NK-92 (cell line): ENCODE measurements around the gene SUMO3.
A peak's percentile ranks its signal among the peaks of the same experiment; 100 is the strongest.

ENCODE experiments used
- DNase-seq: peaks from one replicate; lab custom pipeline; 2025; ENCODE audit not compliant: unreplicated experiment; lab: John Stamatoyannopoulos, UW

SUMO3 gene

GRCh38 chr21:44804762-44805161 lies 13.1 kb downstream of the SUMO3 start:
- DNase-seq, result no peak

- DNase-seq, result no peak
These were observed 14.2 kb downstream of the SUMO3 start for GRCh38 chr21:44803651-44804050.

- no peak for DNase-seq
These were observed 15.3 kb downstream of the SUMO3 start for GRCh38 chr21:44802396-44803153.

GRCh38 chr21:44801468-44802395 lies 16.1 kb downstream of the SUMO3 start, which contains the start of gene UBE2G2:
Gene UBE2G2 (minus strand): TSS chr21:44801820. CDS start chr21:44801748, 72 bp downstream.
- DNase-seq, result peak; percentile 22

GRCh38 chr21:44800971-44801467 lies 16.8 kb downstream of the SUMO3 start:
- DNase-seq, result no peak

- no peak for DNase-seq
These were observed 17.8 kb downstream of the SUMO3 start for GRCh38 chr21:44800103-44800502.

- no peak for DNase-seq
These were observed 18.2 kb downstream of the SUMO3 start for GRCh38 chr21:44799646-44800045.

GRCh38 chr21:44797775-44798174 lies 20.1 kb downstream of the SUMO3 start:
- no peak for DNase-seq

GRCh38 chr21:44795342-44795741 lies 22.5 kb downstream of the SUMO3 start:
- no peak for DNase-seq

- DNase-seq, result no peak
These were observed 24.1 kb downstream of the SUMO3 start for GRCh38 chr21:44793592-44794374.

GRCh38 chr21:44792702-44793591 lies 24.9 kb downstream of the SUMO3 start:
- DNase-seq, result no peak

- no peak for DNase-seq
These were observed 25.9 kb downstream of the SUMO3 start for GRCh38 chr21:44791993-44792392.

- no peak for DNase-seq
These were observed 26.6 kb downstream of the SUMO3 start for GRCh38 chr21:44791246-44791645.

- no peak for DNase-seq
These were observed 27.5 kb downstream of the SUMO3 start for GRCh38 chr21:44790368-44790767.

GRCh38 chr21:44789880-44790279 lies 28.0 kb downstream of the SUMO3 start:
- no peak for DNase-seq

GRCh38 chr21:44785620-44786335 lies 32.1 kb downstream of the SUMO3 start:
- DNase-seq, result no peak

GRCh38 chr21:44784810-44785209 lies 33.1 kb downstream of the SUMO3 start:
- DNase-seq, result no peak

GRCh38 chr21:44783020-44783696 lies 34.7 kb downstream of the SUMO3 start:
- no peak for DNase-seq
